ENCODE data around the gene TNN. TPM values are rescaled to one million over a fixed set of nuclear protein-coding genes. Genes with fewer than 3 reads are reported as not detected.

Gene TNN
- total and polyA plus RNA-seq, 10 of the 15 experiments (the other 5 are each of a cell fraction or from before 2014, with no cell fraction given), result 0.05 to 0.17 (median 0.11) TPM

DNA sequence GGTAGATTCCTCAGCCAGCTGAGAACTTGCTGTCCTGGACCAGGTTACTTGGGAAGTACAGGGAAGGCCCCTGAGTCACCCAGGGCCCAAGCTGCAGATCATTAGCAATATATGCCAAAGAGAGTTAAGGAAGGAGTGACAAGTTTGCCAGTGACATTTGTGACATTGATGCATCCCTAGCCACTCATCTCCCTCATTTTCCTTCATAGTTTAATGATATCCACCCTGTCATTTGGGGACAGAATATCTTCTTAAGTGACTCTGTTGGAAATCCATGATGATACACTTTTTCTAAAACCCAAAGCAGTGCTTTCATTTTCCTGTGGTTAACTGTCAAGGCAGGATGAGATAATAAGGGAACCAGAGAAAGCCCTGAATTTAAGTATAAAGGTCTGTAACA, 3.2 kb downstream of the TNN start:
- CTCF ChIA-PET, result no interaction called here
- intact Hi-C loops (cut with micrococcal nuclease; ENCODE audit: unreplicated experiment) (no loop called here), in situ Hi-C loops (cut with MboI) (no loop called here)
- Histone ChIP-seq H2AFZ (ENCODE audit: control insufficient read depth, low read depth, low read length) (no peak overlapping the region), H3K79me2 (ENCODE audit: control insufficient read depth, insufficient read depth, low read length) (no peaks in the 10 kb centered on the region), H3K4me1 (ENCODE audit: control insufficient read depth, insufficient read depth, low read length) (0 out of 2 replicates have a peak, but pooled peaks cover 2% of the 10 kb centered on the region), H3K36me3 (ENCODE audit: control insufficient read depth in 2 of 2, insufficient read depth in 2 of 2, low read length in 1 of 2) (no peaks in the 10 kb centered on the region), H4K20me1 (ENCODE audit: control insufficient read depth, insufficient read depth) (no peaks in the 10 kb centered on the region), H3K4me3 (no peak overlapping the region), H3K27me3 (replicated peaks in 1 of 2; ENCODE audit: control insufficient read depth in 2 of 2, insufficient read depth in 2 of 2, low read length in 1 of 2) (peaks cover 4 to 5% of the 10 kb centered on the region in 2 experiments; a peak in 3 of 4 replicates), H3K27ac (ENCODE audit: control insufficient read depth, insufficient read depth) (no peak overlapping the region), H3K9ac (ENCODE audit: control insufficient read depth, insufficient read depth, low read length) (no peak overlapping the region), H3K9me3 (replicated peaks; ENCODE audit: control insufficient read depth, insufficient read depth, low read length) (no peaks in the 10 kb centered on the region), H3K4me2 (ENCODE audit: control insufficient read depth, insufficient read depth) (no peak overlapping the region)
- POLR2A ChIA-PET, result no interaction called here
- ATAC-seq, result no peak
- no TSS peak for BruUV-seq (replicated peaks)
- RAD21 ChIA-PET (ENCODE audit: unreplicated experiment), result no interaction called here
- FAIRE-seq, result no peak
- DNase-seq (ENCODE audit: low read depth, low spot score), result no peak
- SMC1A ChIA-PET (ENCODE audit: uncharacterized antibody, unreplicated experiment), result interaction anchor here (0.8 to 1.3 kb wide), 2 partner anchors 13 to 54 kb away, joined by 3 read pairs; no protein-coding TSS in a partner anchor
- TF ChIP-seq NBN (IDR thresholded peaks at IDR 0.05), result no peak

GRCh38 chr1:175071276-175071943, 3.8 kb downstream of the TNN start:
- in situ Hi-C loops (cut with MboI), result no loop called here
- Histone ChIP-seq H3K4me1 (ENCODE audit: control insufficient read depth, insufficient read depth, low read length) (0 out of 2 replicates have a peak, but pooled peaks cover 2% of the 10 kb centered on the region), H3K4me3 (no peak overlapping the region), H4K20me1 (ENCODE audit: control insufficient read depth, insufficient read depth) (no peaks in the 10 kb centered on the region), H3K79me2 (ENCODE audit: control insufficient read depth, insufficient read depth, low read length) (no peaks in the 10 kb centered on the region), H3K9me3 (replicated peaks; ENCODE audit: control insufficient read depth, insufficient read depth, low read length) (no peaks in the 10 kb centered on the region), H2AFZ (ENCODE audit: control insufficient read depth, low read depth, low read length) (no peak overlapping the region), H3K4me2 (ENCODE audit: control insufficient read depth, insufficient read depth) (no peak overlapping the region), H3K9ac (ENCODE audit: control insufficient read depth, insufficient read depth, low read length) (no peak overlapping the region), H3K27ac (ENCODE audit: control insufficient read depth, insufficient read depth) (no peak overlapping the region), H3K36me3 (ENCODE audit: control insufficient read depth in 2 of 2, insufficient read depth in 2 of 2, low read length in 1 of 2) (no peaks in the 10 kb centered on the region), H3K27me3 (replicated peaks in 1 of 2; ENCODE audit: control insufficient read depth in 2 of 2, insufficient read depth in 2 of 2, low read length in 1 of 2) (peaks cover 4 to 5% of the 10 kb centered on the region in 2 experiments; a peak in 3 of 4 replicates)
- POLR2A ChIA-PET, result interaction anchor here (0.6 kb wide), 1 partner anchor 354 kb away, joined by 5 read pairs; no protein-coding TSS in a partner anchor
- intact Hi-C loops (cut with micrococcal nuclease; ENCODE audit: unreplicated experiment), result no loop called here
- FAIRE-seq (no peak), DNase-seq (ENCODE audit: low read depth, low spot score) (no peak), ATAC-seq (no peak)
- RAD21 ChIA-PET (ENCODE audit: unreplicated experiment), result no interaction called here
- SMC1A ChIA-PET (ENCODE audit: uncharacterized antibody, unreplicated experiment), result interaction anchor here (0.8 to 1.3 kb wide), 2 partner anchors 14 to 54 kb away, joined by 3 read pairs; no protein-coding TSS in a partner anchor
- WGBS (ENCODE audit: insufficient coverage, insufficient replicate concordance, low lambda C conversion rate, missing lambda C conversion rate), result 21% methylated on average over 3 of the region's 3 CpGs
- CTCF ChIA-PET, result no interaction called here
- no TSS peak for BruUV-seq (replicated peaks)
- TF ChIP-seq IRF3 (IDR thresholded peaks at IDR 0.05), result no peak
- no peak for TF ChIP-seq RAD21 (IDR thresholded peaks at IDR 0.05; ENCODE audit: insufficient read depth, low read depth, low read length)
- TF ChIP-seq, protein P1, sequence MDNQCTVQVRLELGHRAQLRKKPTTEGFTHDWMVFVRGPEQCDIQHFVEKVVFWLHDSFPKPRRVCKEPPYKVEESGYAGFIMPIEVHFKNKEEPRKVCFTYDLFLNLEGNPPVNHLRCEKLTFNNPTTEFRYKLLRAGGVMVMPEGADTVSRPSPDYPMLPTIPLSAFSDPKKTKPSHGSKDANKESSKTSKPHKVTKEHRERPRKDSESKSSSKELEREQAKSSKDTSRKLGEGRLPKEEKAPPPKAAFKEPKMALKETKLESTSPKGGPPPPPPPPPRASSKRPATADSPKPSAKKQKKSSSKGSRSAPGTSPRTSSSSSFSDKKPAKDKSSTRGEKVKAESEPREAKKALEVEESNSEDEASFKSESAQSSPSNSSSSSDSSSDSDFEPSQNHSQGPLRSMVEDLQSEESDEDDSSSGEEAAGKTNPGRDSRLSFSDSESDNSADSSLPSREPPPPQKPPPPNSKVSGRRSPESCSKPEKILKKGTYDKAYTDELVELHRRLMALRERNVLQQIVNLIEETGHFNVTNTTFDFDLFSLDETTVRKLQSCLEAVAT (IDR thresholded peaks at IDR 0.05), result no peak
- TF ChIP-seq, protein P2, sequence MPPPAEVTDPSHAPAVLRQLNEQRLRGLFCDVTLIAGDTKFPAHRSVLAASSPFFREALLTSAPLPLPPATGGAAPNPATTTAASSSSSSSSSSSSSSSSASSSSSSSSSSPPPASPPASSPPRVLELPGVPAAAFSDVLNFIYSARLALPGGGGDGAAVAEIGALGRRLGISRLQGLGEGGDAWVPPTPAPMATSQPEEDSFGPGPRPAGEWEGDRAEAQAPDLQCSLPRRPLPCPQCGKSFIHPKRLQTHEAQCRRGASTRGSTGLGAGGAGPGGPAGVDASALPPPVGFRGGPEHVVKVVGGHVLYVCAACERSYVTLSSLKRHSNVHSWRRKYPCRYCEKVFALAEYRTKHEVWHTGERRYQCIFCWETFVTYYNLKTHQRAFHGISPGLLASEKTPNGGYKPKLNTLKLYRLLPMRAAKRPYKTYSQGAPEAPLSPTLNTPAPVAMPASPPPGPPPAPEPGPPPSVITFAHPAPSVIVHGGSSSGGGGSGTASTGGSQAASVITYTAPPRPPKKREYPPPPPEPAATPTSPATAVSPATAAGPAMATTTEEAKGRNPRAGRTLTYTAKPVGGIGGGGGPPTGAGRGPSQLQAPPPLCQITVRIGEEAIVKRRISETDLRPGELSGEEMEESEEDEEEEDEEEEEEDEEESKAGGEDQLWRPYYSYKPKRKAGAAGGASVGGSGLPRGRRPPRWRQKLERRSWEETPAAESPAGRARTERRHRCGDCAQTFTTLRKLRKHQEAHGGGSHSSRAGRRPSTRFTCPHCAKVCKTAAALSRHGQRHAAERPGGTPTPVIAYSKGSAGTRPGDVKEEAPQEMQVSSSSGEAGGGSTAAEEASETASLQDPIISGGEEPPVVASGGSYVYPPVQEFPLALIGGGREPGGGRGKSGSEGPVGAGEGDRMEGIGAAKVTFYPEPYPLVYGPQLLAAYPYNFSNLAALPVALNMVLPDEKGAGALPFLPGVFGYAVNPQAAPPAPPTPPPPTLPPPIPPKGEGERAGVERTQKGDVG (CRISPR knock-in tag; IDR thresholded peaks at IDR 0.05), result no peak
- no peak for TF ChIP-seq YY1 (IDR thresholded peaks at IDR 0.05; ENCODE audit: low read depth, low read length)
- TF ChIP-seq CHD2 (IDR thresholded peaks at IDR 0.05; ENCODE audit: borderline replicate concordance, low read depth, low read length), result no peak
- TF ChIP-seq ETV6 (conservative IDR thresholded peaks at IDR 0.05 in 1 of 2, IDR thresholded peaks at IDR 0.05 in 1 of 2; ENCODE audit: borderline replicate concordance in 1 of 2, low read depth in 1 of 2), result no peak
- TF ChIP-seq BACH1 (IDR thresholded peaks at IDR 0.05; ENCODE audit: borderline replicate concordance), result no peak

All from GM12878 (cell line).